ENCODE data around the gene NLGN1. TPM values are rescaled to one million over a fixed set of nuclear protein-coding genes. Genes with fewer than 3 reads are reported as not detected.

Gene NLGN1
- total RNA-seq, 2 donors from 2014 or later = 0.36 to 11.7 TPM

DNA sequence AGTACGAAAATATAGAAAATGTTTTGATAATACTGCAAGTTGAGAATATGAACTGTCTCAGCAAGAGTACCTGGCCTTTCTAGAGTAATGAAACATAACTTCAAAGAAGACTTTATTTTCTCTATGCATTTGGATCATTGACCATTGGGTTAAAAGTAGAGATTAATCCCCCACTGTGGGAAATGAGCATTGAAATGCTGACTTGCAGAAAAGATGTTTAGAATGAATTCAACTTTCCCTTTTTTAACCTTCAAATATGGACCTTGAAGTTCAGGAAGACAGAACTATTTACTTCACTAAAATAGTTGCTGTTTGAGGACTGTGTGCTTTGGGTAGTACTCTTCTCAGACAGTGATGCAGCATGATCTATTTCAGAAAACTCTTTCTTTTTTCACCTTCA is 75.7 kb downstream of the NLGN1 start:
- Histone ChIP-seq H3K27me3 (replicated peaks; ENCODE audit: insufficient read depth) (no peaks in the 10 kb centered on the region), H3K4me1 (replicated peaks) (no peaks in the 10 kb centered on the region), H3K27ac (no peak overlapping the region), H3K4me3 (no peak overlapping the region), H3K36me3 (no peaks in the 10 kb centered on the region), H3K9me3 (no peaks in the 10 kb centered on the region)
- WGBS = 88% methylated on average over 1 of the region's 1 CpG
- TF ChIP-seq POLR2AphosphoS5 (IDR thresholded peaks at IDR 0.05) (no peak), CTCF (IDR thresholded peaks at IDR 0.05) (no peak), POLR2A (IDR thresholded peaks at IDR 0.05) (no peak)
- intact Hi-C loops (cut with DNase I) = no loop called here
- DNase-seq (ENCODE audit: low spot score) = no peak

DNA sequence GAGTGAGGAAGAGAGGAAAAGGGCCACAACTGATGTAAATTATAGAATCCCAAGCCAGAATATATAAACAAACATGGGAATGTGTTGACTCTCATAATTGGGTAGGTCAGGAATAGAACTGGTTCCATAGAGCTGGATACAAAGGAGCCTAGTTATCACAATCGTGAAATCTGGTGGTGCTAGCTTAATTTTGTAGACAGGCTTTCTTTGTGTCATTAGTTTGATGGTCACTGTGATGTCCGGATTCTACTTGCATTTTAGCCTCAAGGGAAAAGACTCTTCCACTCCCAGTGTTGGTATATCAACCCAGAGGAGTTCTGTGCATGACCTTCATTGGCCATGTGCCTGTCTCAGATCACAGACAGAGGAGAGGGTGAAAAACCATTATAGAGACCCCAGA is 81.8 kb downstream of the NLGN1 start:
- intact Hi-C loops (cut with DNase I) = no loop called here
- no peak overlapping the region for H3K4me3 ChIP-seq
- H3K9me3 ChIP-seq = no peaks in the 10 kb centered on the region
- H3K4me1 ChIP-seq (replicated peaks) = no peaks in the 10 kb centered on the region
- 82% methylated on average over 2 of the region's 2 CpGs for WGBS
- no peak for DNase-seq (ENCODE audit: low spot score)
- TF ChIP-seq CTCF (IDR thresholded peaks at IDR 0.05) (no peak), POLR2A (IDR thresholded peaks at IDR 0.05) (no peak), POLR2AphosphoS5 (IDR thresholded peaks at IDR 0.05) (no peak)
- no peaks in the 10 kb centered on the region for H3K27me3 ChIP-seq (replicated peaks; ENCODE audit: insufficient read depth)
- no peak overlapping the region for H3K27ac ChIP-seq
- no peaks in the 10 kb centered on the region for H3K36me3 ChIP-seq

DNA sequence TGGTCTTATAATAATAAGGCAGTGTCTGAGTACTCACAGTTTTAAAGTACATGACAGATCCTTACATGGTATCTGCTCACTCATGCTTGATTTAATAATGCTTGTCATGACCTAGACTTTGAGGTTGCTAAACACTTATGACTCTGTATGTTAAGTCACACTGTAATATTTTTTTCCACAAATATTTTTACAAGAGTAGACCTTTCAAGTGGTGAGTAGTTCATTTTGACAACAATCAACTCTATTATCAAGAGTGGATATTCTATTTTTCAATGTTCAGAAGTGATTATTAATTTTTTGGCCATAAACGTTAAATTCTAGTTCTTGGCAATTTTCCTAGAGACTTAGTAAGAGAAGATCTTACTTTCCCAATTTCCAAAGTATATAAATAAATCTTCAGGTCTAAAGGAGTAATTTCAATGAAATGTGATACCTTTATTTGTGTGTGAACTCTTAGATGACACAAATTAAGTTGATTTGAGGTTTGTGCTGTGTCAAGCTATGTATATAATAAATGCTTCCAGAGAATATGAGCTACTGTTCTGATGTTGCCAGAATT is 104.5 kb downstream of the NLGN1 start:
- TF ChIP-seq CTCF (IDR thresholded peaks at IDR 0.05) (no peak), POLR2A (IDR thresholded peaks at IDR 0.05) (no peak), POLR2AphosphoS5 (IDR thresholded peaks at IDR 0.05) (no peak)
- no peaks in the 10 kb centered on the region for H3K9me3 ChIP-seq
- no peaks in the 10 kb centered on the region for H3K36me3 ChIP-seq
- H3K27ac ChIP-seq = no peak overlapping the region
- intact Hi-C loops (cut with DNase I) = no loop called here
- WGBS = 13% methylated on average over 1 of the region's 1 CpG
- no peak for DNase-seq (ENCODE audit: low spot score)
- H3K4me1 ChIP-seq (replicated peaks) = no peaks in the 10 kb centered on the region
- no peak overlapping the region for H3K4me3 ChIP-seq
- H3K27me3 ChIP-seq (replicated peaks; ENCODE audit: insufficient read depth) = no peaks in the 10 kb centered on the region

DNA sequence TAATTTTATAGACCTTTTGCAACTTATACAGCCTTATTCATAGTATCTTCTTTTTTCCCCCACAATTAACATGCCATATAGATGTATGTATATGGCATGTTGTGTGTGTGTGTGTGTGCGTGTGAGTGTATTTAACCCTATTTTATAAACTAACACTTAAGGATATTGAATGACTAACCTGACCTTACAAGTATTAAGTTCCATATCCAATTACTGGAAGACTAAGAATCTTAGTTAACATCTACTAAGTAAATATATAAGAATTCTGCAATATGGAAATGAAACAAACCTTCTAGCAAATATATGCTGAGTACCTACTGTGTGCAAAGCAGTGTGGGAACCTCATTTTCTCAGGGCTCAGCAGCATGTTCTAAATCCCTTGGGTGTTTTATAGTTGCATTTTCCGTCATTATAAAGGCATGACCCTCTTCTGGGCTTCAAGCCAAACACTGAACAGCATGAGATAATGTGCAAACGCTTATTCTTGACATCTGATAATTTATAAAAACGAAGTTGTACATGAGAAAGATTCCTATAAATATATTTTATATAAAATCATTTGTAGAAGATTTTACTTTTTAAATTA is 105.5 kb downstream of the NLGN1 start:
- WGBS = 28% methylated on average over 4 of the region's 4 CpGs
- TF ChIP-seq POLR2A (IDR thresholded peaks at IDR 0.05) (no peak), CTCF (IDR thresholded peaks at IDR 0.05) (no peak), POLR2AphosphoS5 (IDR thresholded peaks at IDR 0.05) (no peak)
- Histone ChIP-seq H3K27me3 (replicated peaks; ENCODE audit: insufficient read depth) (no peaks in the 10 kb centered on the region), H3K4me1 (replicated peaks) (no peaks in the 10 kb centered on the region), H3K9me3 (no peaks in the 10 kb centered on the region), H3K36me3 (no peaks in the 10 kb centered on the region), H3K27ac (no peak overlapping the region), H3K4me3 (no peak overlapping the region)
- intact Hi-C loops (cut with DNase I) = no loop called here
- DNase-seq (ENCODE audit: low spot score) = no peak

- Histone ChIP-seq H3K27me3 (replicated peaks; ENCODE audit: insufficient read depth) (no peaks in the 10 kb centered on the region), H3K9me3 (no peaks in the 10 kb centered on the region), H3K36me3 (no peaks in the 10 kb centered on the region), H3K27ac (no peak overlapping the region), H3K4me3 (no peak overlapping the region), H3K4me1 (replicated peaks) (no peaks in the 10 kb centered on the region)
- no peak for DNase-seq (ENCODE audit: low spot score)
- intact Hi-C loops (cut with DNase I) = no loop called here
- 26% methylated on average over 4 of the region's 4 CpGs for WGBS
- TF ChIP-seq POLR2A (IDR thresholded peaks at IDR 0.05) = no peak
- no peak for TF ChIP-seq POLR2AphosphoS5 (IDR thresholded peaks at IDR 0.05)
- TF ChIP-seq CTCF (IDR thresholded peaks at IDR 0.05) = no peak
These were observed 113.0 kb downstream of the NLGN1 start for GRCh38 chr3:173510565-173510964.
